Uterus (tissue), 2 donors: ENCODE results near the gene WFS1.

Experiments used
- CTCF ChIP-seq, 4 experiments: fragments of 200-600 bp in 2 of 4; fragments of 450-650 bp in 2 of 4; sonication (generic) in 2 of 4; IDR thresholded peaks; one replicate each; pipeline ENCODE4 v1.5.1; 2016 to 2019; ENCODE audit warnings: antibody characterized with exemption in 4 of 4, mild to moderate bottlenecking in 2 of 4, moderate library complexity in 1 of 4
- POLR2A ChIP-seq, 2 donors: fragments of 450-650 bp; IDR thresholded peaks; one replicate each; pipeline ENCODE4 v1.6.1; 2016; ENCODE audit warnings: antibody characterized with exemption in 2 of 2, mild to moderate bottlenecking in 1 of 2, moderate library complexity in 1 of 2

- TF ChIP-seq POLR2A (IDR thresholded peaks at IDR 0.05) (no peak), CTCF (IDR thresholded peaks at IDR 0.05) (no peak)
These were observed 26.4 kb downstream of the WFS1 start for GRCh38 chr4:6296026-6296425.
